Nephron progenitor cell (in vitro differentiated cells): ENCODE results near the gene USP5.
A peak's percentile ranks its signal among the peaks of the same experiment; 100 is the strongest.
"Not testable (repeated sequence)": the region's sequence is repeated elsewhere in the genome, so short reads cannot be mapped to it uniquely, and the experiment has no call there.

Source experiments
- DNase-seq: peaks from one replicate; pipeline ENCODE4 v3.0.0; 2021
- H3K27ac Mint-ChIP-seq: 2 replicates; pipeline ENCODE4 v1.8.0; 2021; ENCODE audit warnings: mild to moderate bottlenecking, moderate library complexity, mixed read lengths
- H3K27me3 Mint-ChIP-seq: 2 replicates; pipeline ENCODE4 v1.8.0; 2021; ENCODE audit warnings: mild to moderate bottlenecking, low read depth, mixed read lengths; ENCODE audit not compliant: poor library complexity
- H3K36me3 Mint-ChIP-seq: 2 replicates; pipeline ENCODE4 v1.8.0; 2021; ENCODE audit warnings: low read depth, mixed read lengths
- H3K4me1 Mint-ChIP-seq: 2 replicates; pipeline ENCODE4 v1.8.0; 2021; ENCODE audit warnings: mixed read lengths
- H3K4me3 Mint-ChIP-seq: 2 replicates; pipeline ENCODE4 v1.8.0; 2021; ENCODE audit warnings: mild to moderate bottlenecking, moderate library complexity, mixed read lengths
- H3K9me3 Mint-ChIP-seq: 2 replicates; pipeline ENCODE4 v1.8.0; 2021; ENCODE audit warnings: mild to moderate bottlenecking, moderate library complexity, mixed read lengths
- CTCF ChIP-seq: fragments of 200-600 bp; sonication (generic); IDR thresholded peaks from 2 replicates; pipeline ENCODE4 v1.5.0; 2021; ENCODE audit warnings: antibody characterized with exemption

Gene USP5

GRCh38 chr12:6858799-6859198, 6.8 kb downstream of the USP5 start:
- Mint-ChIP-seq H3K4me3 (no peak overlapping the region), H3K4me1 (peaks cover 12% of the 10 kb centered on the region), H3K27me3 (peaks cover 3% of the 10 kb centered on the region), H3K27ac (no peak overlapping the region), H3K36me3 (peaks cover 70% of the 10 kb centered on the region), H3K9me3 (no peaks in the 10 kb centered on the region)
- DNase-seq = no peak
- TF ChIP-seq CTCF = no peak

- no peak for DNase-seq
- no peak for TF ChIP-seq CTCF
- peak overlapping the region; percentile 75 for H3K27ac Mint-ChIP-seq
- peaks cover 75% of the 10 kb centered on the region for H3K36me3 Mint-ChIP-seq
- peaks cover under 1% of the 10 kb centered on the region for H3K4me1 Mint-ChIP-seq
- no peak overlapping the region for H3K4me3 Mint-ChIP-seq
- peaks cover 3% of the 10 kb centered on the region for H3K27me3 Mint-ChIP-seq
- H3K9me3 Mint-ChIP-seq = no peaks in the 10 kb centered on the region
Observed at GRCh38 chr12:6860116-6860515, 8.2 kb downstream of the USP5 start.

GRCh38 chr12:6860942-6861341, 9.0 kb downstream of the USP5 start:
- peaks cover 79% of the 10 kb centered on the region for H3K36me3 Mint-ChIP-seq
- peaks cover 3% of the 10 kb centered on the region for H3K27me3 Mint-ChIP-seq
- H3K4me1 Mint-ChIP-seq = peaks cover 9% of the 10 kb centered on the region
- TF ChIP-seq CTCF = no peak
- H3K9me3 Mint-ChIP-seq = no peaks in the 10 kb centered on the region
- H3K4me3 Mint-ChIP-seq = no peak overlapping the region
- no peak overlapping the region for H3K27ac Mint-ChIP-seq
- no peak for DNase-seq

GRCh38 chr12:6861391-6861790, 9.4 kb downstream of the USP5 start:
- DNase-seq = no peak
- Mint-ChIP-seq H3K27me3 (peaks cover 5% of the 10 kb centered on the region), H3K9me3 (no peaks in the 10 kb centered on the region), H3K4me1 (peaks cover 12% of the 10 kb centered on the region), H3K36me3 (peaks cover 77% of the 10 kb centered on the region), H3K27ac (no peak overlapping the region), H3K4me3 (no peak overlapping the region)
- no peak for TF ChIP-seq CTCF

GRCh38 chr12:6863033-6863432, 11.1 kb downstream of the USP5 start:
- no peak for TF ChIP-seq CTCF
- Mint-ChIP-seq H3K9me3 (no peaks in the 10 kb centered on the region), H3K36me3 (peaks cover 61% of the 10 kb centered on the region), H3K4me3 (no peak overlapping the region), H3K4me1 (peaks cover 15% of the 10 kb centered on the region), H3K27me3 (peaks cover 4% of the 10 kb centered on the region), H3K27ac (no peak overlapping the region)
- DNase-seq = no peak

GRCh38 chr12:6863586-6864321, 11.8 kb downstream of the USP5 start:
- peaks cover 59% of the 10 kb centered on the region for H3K36me3 Mint-ChIP-seq
- no peak for DNase-seq
- peaks cover 21% of the 10 kb centered on the region for H3K4me1 Mint-ChIP-seq
- no peaks in the 10 kb centered on the region for H3K9me3 Mint-ChIP-seq
- no peak for TF ChIP-seq CTCF
- no peak overlapping the region for H3K4me3 Mint-ChIP-seq
- H3K27ac Mint-ChIP-seq = no peak overlapping the region
- H3K27me3 Mint-ChIP-seq = peaks cover 4% of the 10 kb centered on the region

GRCh38 chr12:6865307-6865706, 13.4 kb downstream of the USP5 start:
- Mint-ChIP-seq H3K4me1 (peaks cover 36% of the 10 kb centered on the region), H3K4me3 (peak overlapping the region; percentile 19), H3K36me3 (peaks cover 66% of the 10 kb centered on the region)
- not testable (repeated sequence) for H3K27me3 Mint-ChIP-seq, DNase-seq, H3K27ac Mint-ChIP-seq, H3K9me3 Mint-ChIP-seq
